Myocyte (in vitro differentiated cells): Measurements from ENCODE around the gene CARD11. TPM values are rescaled to one million over a fixed set of nuclear protein-coding genes. Genes with fewer than 3 reads are reported as not detected.
A peak's percentile ranks its signal among the peaks of the same experiment; 100 is the strongest.

ENCODE experiments used
- DNase-seq: peaks from one replicate; pipeline ENCODE4 v3.0.0-alpha.2; 2012; ENCODE audit warnings: low read depth
- polyA plus RNA-seq: library from polyadenylated mRNA; unstranded; fragments of >200 nt; gene quantifications from one replicate; pipeline ENCODE4 v1.2.1, GENCODE V29; 2012; ENCODE audit warnings: missing spikeins
- total RNA-seq: library from RNA; depleted of rRNA; stranded (reverse); fragments of >200 nt; gene quantifications from 2 replicates; pipeline ENCODE4 v1.2.3, GENCODE V29; 2014

CARD11 gene
- not detected in 2 replicates for total RNA-seq
- polyA plus RNA-seq, result not detected

GRCh38 chr7:3043544-3044371 is at the start of gene CARD11:
TSS of gene CARD11 (minus strand) at chr7:3043867. CDS start at chr7:2958506, 85,361 bp downstream.
- no peak for DNase-seq

GRCh38 chr7:3092468-3092867 is 48.8 kb upstream of the CARD11 start:
- peak; percentile 6 for DNase-seq

- no peak for DNase-seq
Measured at GRCh38 chr7:3091631-3092030, 48.0 kb upstream of the CARD11 start.

GRCh38 chr7:3089493-3089892 is 45.8 kb upstream of the CARD11 start:
- peak; percentile 22 for DNase-seq

GRCh38 chr7:3087243-3087755 is 43.6 kb upstream of the CARD11 start:
- DNase-seq, result no peak

- no peak for DNase-seq
Measured at GRCh38 chr7:3083350-3083749, 39.7 kb upstream of the CARD11 start.

GRCh38 chr7:3082831-3083230 is 39.2 kb upstream of the CARD11 start:
- DNase-seq, result no peak

- no peak for DNase-seq
Measured at GRCh38 chr7:3082386-3082785, 38.7 kb upstream of the CARD11 start.

- DNase-seq, result no peak
Measured at GRCh38 chr7:3080106-3080505, 36.4 kb upstream of the CARD11 start.

- DNase-seq, result no peak
Measured at GRCh38 chr7:3078514-3078913, 34.8 kb upstream of the CARD11 start.

GRCh38 chr7:3076700-3077099 is 33.0 kb upstream of the CARD11 start:
- DNase-seq, result no peak

- DNase-seq, result no peak
Measured at GRCh38 chr7:3076163-3076562, 32.5 kb upstream of the CARD11 start.

- DNase-seq, result no peak
Measured at GRCh38 chr7:3075441-3075840, 31.8 kb upstream of the CARD11 start.

- DNase-seq, result no peak
Measured at GRCh38 chr7:3074459-3074821, 30.8 kb upstream of the CARD11 start.

GRCh38 chr7:3073763-3074458 is 30.2 kb upstream of the CARD11 start:
- DNase-seq, result no peak

GRCh38 chr7:3070908-3071307 is 27.2 kb upstream of the CARD11 start:
- no peak for DNase-seq

- DNase-seq, result no peak
Measured at GRCh38 chr7:3069771-3070449, 26.2 kb upstream of the CARD11 start.

- peak; percentile 5 for DNase-seq
Measured at GRCh38 chr7:3068530-3068929, 24.9 kb upstream of the CARD11 start.

- DNase-seq, result no peak
Measured at GRCh38 chr7:3067606-3068380, 24.1 kb upstream of the CARD11 start.

GRCh38 chr7:3067193-3067592 is 23.5 kb upstream of the CARD11 start:
- no peak for DNase-seq

GRCh38 chr7:3066506-3066905 is 22.8 kb upstream of the CARD11 start:
- no peak for DNase-seq
